HG02798 (cell line): ENCODE measurements around the gene MYO1F.

Experiments
- ATAC-seq: cut with Tn5 transposase; IDR thresholded peaks from one replicate; pipeline ENCODE4 v1.9.1; 2021; ENCODE audit warnings: mild to moderate bottlenecking; ENCODE audit not compliant: unreplicated experiment, poor library complexity

Gene MYO1F

GRCh38 chr19:8475005-8475404 is 102.2 kb downstream of the MYO1F start:
- no peak for ATAC-seq

GRCh38 chr19:8473648-8474476 is 103.4 kb downstream of the MYO1F start:
- peak; percentile 57 for ATAC-seq
